ENCODE data around the gene MRPL34. TPM values are rescaled to one million over a fixed set of nuclear protein-coding genes. Genes with fewer than 3 reads are reported as not detected.

Gene MRPL34
- total RNA-seq, 1 experiment from 2014 or later: 65.8 TPM

- POLR2A ChIA-PET: interaction anchor here (0.6 to 10.1 kb wide), 2 partner anchors 24 to 840 kb away, joined by 3 to 152 read pairs; partner anchors contain the start of genes ABHD8, DDA1 and MRPL34
- intact Hi-C loops (cut with micrococcal nuclease): no loop called here
- peaks cover 15% of the 10 kb centered on the region for H3K4me1 Mint-ChIP-seq (ENCODE audit: insufficient read depth, unreplicated experiment)
- no peak for DNase-seq (ENCODE audit: unreplicated experiment)
- BruUV-seq (replicated peaks): no TSS peak
- CTCF ChIA-PET: interaction anchor here (0.6 to 2.9 kb wide), 3 partner anchors 13 to 59 kb away, joined by 3 to 8 read pairs (median 6); no protein-coding TSS in a partner anchor
- H3K27ac Mint-ChIP-seq (ENCODE audit: low read depth, unreplicated experiment): no peak overlapping the region
- H3K27me3 Mint-ChIP-seq (ENCODE audit: insufficient read depth, unreplicated experiment): no peaks in the 10 kb centered on the region
- no peaks in the 10 kb centered on the region for H3K9me3 Mint-ChIP-seq (ENCODE audit: unreplicated experiment)
- H3K4me3 Mint-ChIP-seq (ENCODE audit: unreplicated experiment): no peak overlapping the region
- peaks cover 23% of the 10 kb centered on the region for H3K36me3 Mint-ChIP-seq (ENCODE audit: insufficient read depth, unreplicated experiment)
- TF ChIP-seq, protein P1, sequence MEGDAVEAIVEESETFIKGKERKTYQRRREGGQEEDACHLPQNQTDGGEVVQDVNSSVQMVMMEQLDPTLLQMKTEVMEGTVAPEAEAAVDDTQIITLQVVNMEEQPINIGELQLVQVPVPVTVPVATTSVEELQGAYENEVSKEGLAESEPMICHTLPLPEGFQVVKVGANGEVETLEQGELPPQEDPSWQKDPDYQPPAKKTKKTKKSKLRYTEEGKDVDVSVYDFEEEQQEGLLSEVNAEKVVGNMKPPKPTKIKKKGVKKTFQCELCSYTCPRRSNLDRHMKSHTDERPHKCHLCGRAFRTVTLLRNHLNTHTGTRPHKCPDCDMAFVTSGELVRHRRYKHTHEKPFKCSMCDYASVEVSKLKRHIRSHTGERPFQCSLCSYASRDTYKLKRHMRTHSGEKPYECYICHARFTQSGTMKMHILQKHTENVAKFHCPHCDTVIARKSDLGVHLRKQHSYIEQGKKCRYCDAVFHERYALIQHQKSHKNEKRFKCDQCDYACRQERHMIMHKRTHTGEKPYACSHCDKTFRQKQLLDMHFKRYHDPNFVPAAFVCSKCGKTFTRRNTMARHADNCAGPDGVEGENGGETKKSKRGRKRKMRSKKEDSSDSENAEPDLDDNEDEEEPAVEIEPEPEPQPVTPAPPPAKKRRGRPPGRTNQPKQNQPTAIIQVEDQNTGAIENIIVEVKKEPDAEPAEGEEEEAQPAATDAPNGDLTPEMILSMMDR (IDR thresholded peaks at IDR 0.05; ENCODE audit: unreplicated experiment): no peak
Observed at GRCh38 chr19:17332360-17332676, 26.6 kb downstream of the MRPL34 start.

DNA sequence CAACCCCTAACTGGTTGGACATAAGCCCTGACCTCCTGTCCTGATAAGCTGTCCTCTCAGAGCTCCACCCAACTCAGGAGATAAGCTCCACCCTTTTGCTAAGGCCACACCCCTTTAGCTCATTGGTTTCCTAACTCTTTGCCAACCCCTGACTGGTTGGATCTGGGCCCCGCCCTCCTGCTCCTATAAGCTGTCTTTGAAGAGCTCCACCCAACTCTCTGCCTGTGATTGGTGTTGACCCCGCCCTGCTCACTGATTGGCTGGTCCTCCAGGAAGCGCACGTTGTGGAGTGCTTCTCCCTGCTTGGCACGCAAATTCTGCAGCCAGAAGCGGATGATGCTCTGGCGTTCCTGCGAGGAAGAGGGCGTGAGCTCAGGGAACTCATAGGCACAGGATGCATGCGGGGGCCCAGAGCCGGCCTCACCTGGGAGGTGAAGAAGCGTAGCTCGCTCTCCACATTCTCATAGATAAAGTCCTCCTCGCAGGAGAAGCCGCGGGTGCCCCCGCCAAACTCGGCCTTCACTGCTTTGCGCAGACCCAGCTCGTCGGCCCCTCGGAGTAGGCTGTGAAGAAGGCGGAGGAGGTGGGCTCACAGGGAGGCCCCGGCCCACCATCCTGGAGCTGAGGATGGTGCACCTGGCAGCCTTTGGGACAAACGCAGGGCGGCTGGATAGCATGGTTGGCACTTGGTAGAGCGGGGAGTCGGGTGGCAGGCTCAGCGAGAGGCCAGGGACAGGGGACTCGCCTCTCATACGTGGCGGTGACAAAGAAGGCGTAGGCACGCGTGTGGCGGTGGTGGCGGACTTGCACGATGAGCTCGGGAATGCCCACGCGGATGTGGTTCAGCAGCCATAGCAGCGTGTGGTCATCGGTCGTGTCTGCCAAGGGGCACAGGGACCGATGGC lies 27.3 kb downstream of the MRPL34 start:
- H3K4me3 Mint-ChIP-seq (ENCODE audit: unreplicated experiment): peak overlapping the region; percentile 29
- no peaks in the 10 kb centered on the region for H3K9me3 Mint-ChIP-seq (ENCODE audit: unreplicated experiment)
- TF ChIP-seq, protein P1 (IDR thresholded peaks at IDR 0.05; ENCODE audit: unreplicated experiment): no peak
- peaks cover 15% of the 10 kb centered on the region for H3K4me1 Mint-ChIP-seq (ENCODE audit: insufficient read depth, unreplicated experiment)
- peak; percentile 60 for DNase-seq (ENCODE audit: unreplicated experiment)
- intact Hi-C loops (cut with micrococcal nuclease): no loop called here
- peaks cover 23% of the 10 kb centered on the region for H3K36me3 Mint-ChIP-seq (ENCODE audit: insufficient read depth, unreplicated experiment)
- no TSS peak for BruUV-seq (replicated peaks)
- no peaks in the 10 kb centered on the region for H3K27me3 Mint-ChIP-seq (ENCODE audit: insufficient read depth, unreplicated experiment)
- H3K27ac Mint-ChIP-seq (ENCODE audit: low read depth, unreplicated experiment): no peak overlapping the region
- POLR2A ChIA-PET: interaction anchor here (0.6 to 10.1 kb wide), 10 partner anchors 8 to 871 kb away, joined by 3 to 152 read pairs (median 4); partner anchors contain the start of genes ABHD8, DDA1, MRPL34 and MVB12A
- CTCF ChIA-PET: interaction anchor here (0.6 to 2.9 kb wide), 6 partner anchors 12 to 59 kb away, joined by 3 to 8 read pairs (median 4); no protein-coding TSS in a partner anchor

GRCh38 chr19:17333611-17334413 lies 28.1 kb downstream of the MRPL34 start:
- no peaks in the 10 kb centered on the region for H3K9me3 Mint-ChIP-seq (ENCODE audit: unreplicated experiment)
- TF ChIP-seq, protein P1 (IDR thresholded peaks at IDR 0.05; ENCODE audit: unreplicated experiment): no peak
- intact Hi-C loops (cut with micrococcal nuclease): loop anchor here (1.0 kb wide), 2 partner anchors 17 to 29 kb away; partner anchors contain the start of gene MRPL34
- peaks cover 15% of the 10 kb centered on the region for H3K4me1 Mint-ChIP-seq (ENCODE audit: insufficient read depth, unreplicated experiment)
- ChIA-PET CTCF (interaction anchor here (0.6 to 2.9 kb wide), 6 partner anchors 12 to 58 kb away, joined by 3 to 8 read pairs (median 4); no protein-coding TSS in a partner anchor), POLR2A (interaction anchor here (0.6 to 10.1 kb wide), 12 partner anchors 9 to 870 kb away, joined by 3 to 152 read pairs (median 4); partner anchors contain the start of genes ABHD8, DDA1, MRPL34 and MVB12A)
- BruUV-seq (replicated peaks): no TSS peak
- peak; percentile 90 for DNase-seq (ENCODE audit: unreplicated experiment)
- H3K36me3 Mint-ChIP-seq (ENCODE audit: insufficient read depth, unreplicated experiment): peaks cover 23% of the 10 kb centered on the region
- H3K27me3 Mint-ChIP-seq (ENCODE audit: insufficient read depth, unreplicated experiment): no peaks in the 10 kb centered on the region
- peak overlapping the region; percentile 69 for H3K27ac Mint-ChIP-seq (ENCODE audit: low read depth, unreplicated experiment)
- peak overlapping the region; percentile 79 for H3K4me3 Mint-ChIP-seq (ENCODE audit: unreplicated experiment)
